Stimulated activated CD8-positive, alpha-beta memory T cell treated with anti-CD3 and anti-CD28 coated beads, Interleukin-4, amount 100 ng/mL, for 4 hours (primary cell): Measurements from ENCODE around the gene HIVEP1.

Source experiments
- DNase-seq, 2 donors: peaks; one replicate each; pipeline ENCODE4 v3.0.0-alpha.2; 2020; ENCODE audit warnings: low read depth in 2 of 2, low spot score in 1 of 2

Gene HIVEP1

DNA sequence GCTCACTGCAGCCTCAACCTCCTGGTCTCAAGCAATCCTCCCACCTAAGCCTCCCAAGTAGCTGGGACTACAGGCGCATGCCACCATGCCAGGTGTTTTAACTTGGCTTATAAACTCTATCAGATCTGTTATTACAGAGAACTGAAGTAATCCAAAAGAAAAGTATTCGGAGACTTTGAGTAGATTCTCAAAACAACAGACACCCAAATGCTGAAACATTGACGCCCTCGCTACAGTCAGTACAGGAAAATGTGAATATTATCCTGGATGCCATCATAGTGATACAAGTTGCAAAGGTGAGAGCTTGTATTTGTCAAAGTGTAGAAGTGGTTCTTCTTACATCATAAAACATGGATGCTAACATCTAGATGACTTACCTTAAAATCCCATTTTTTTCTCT is 169.4 kb downstream of the HIVEP1 start:
- no peak for DNase-seq

DNA sequence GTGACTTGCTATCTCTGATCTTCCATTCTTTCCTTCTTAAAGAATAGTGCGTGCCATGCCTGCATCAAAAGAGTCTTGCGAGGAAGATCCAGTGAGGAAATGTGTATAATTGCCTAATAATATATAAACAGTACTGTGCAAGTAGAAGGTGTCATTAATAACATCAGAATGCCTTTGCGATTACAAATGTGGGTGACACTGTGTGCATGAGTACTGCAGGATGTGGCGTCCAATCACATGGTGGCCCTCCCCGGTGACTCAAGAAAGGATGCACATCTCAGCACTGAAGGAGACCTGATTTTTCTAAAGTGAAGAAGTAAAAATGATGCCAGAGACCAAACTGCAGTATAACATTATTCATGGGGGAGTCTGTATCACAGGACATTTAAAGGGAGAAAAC is 170.6 kb downstream of the HIVEP1 start:
- no peak for DNase-seq

DNA sequence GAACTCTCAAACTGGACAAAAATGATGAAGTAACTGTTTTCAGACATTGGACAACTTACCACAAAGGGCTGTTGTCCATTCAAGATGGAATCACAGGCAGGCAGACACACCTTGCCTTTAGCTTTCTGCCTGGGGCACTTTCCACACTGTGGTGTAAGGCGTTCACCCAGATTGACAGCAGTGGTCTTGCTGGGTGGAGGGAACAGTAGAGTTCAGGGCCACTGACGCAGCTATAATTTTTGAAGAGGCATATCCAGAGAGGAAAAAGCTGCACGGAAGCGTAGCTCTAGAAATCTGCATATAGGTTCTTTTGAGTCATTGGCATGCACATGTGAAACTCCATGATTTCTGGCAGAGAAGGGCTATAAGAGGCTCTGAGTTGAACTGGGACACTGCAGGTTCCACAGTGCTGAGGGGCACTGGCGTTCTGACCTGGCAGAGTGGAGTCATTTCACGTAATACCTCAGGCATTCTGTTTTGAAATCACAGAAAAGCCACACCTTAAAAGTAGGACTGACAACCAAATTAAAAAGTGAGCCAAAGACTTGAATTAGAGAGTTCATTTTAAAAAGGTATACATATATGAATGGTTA is 173.1 kb downstream of the HIVEP1 start:
- no peak for DNase-seq

DNA sequence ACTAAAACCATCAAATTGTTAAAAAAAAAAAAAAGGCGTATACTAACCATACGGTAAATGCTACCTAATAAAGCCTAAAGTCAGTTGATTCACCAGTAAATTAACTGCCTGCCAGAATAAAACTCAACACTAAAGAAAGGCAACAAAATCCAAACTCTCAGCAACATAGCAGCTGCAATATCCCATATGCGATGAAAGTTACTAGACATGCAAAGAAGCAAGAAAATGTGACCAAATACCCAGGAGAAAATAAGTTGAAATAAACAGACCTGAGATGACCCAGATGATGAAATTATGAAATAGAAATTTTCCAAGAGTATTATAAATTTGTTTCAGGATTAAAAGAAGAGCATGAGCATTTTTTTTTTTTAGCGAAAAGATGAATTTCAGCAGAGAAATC is 174.4 kb downstream of the HIVEP1 start:
- DNase-seq, result no peak

- DNase-seq, result no peak
Measured at GRCh38 chr6:12189150-12189549, 177.0 kb downstream of the HIVEP1 start.

DNA sequence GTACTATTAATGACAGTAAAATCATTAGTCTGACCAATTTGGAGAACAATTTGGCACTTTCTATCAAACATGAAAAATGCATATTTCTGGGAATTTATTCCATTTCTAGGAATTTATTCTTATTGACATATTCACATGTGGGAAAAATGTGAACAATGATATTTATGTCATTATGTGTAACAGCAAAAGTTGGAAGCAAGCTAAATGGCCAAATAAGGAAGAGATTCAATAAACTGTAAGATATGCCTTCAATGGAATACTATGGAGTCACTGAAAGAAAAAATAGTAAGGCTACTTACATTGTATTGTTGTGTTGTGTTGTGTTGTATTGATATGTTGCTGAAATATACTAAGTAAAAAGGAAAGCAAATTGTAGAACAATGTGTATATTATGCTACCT is 177.5 kb downstream of the HIVEP1 start:
- no peak for DNase-seq

DNA sequence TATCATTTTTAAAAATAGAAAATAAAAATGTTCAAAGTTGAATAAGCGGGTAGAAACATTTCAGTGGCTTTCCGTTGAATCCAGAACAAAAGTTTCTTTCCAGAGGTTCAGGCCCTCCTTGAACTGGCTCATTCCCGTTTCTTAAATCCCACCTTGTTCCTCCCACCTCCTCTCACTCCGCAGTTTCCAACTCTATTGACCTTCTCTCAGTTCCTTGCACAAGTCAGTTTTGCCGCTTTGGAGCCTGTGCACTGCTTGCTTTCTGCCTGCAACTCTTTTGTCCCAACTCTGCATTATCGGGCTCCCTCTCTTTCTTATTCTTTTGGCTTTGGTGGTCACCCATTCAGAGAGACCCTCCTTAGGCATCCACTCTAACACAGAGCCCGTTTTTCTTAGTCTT is 178.1 kb downstream of the HIVEP1 start:
- DNase-seq, result no peak

GRCh38 chr6:12196326-12196936 is 184.3 kb downstream of the HIVEP1 start:
- no peak for DNase-seq

DNA sequence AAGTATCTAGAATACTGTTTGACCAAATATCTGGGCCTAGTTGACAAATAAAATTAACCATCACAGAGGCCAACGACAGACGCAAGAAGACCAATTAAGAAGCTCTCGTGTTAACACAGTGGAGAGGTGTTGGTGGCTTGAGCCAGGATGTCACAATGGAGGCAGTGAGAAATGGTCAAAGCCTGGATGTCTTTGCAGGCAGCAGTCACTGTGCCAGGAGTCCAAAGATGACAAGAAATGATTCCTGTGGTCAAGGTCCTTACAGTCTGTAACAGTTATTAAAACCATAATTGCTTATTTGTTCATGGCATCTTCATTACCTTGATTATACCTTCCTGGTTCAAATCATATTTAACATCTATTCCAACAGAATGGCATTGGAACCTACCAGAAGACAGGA is 186.7 kb downstream of the HIVEP1 start:
- no peak for DNase-seq

DNA sequence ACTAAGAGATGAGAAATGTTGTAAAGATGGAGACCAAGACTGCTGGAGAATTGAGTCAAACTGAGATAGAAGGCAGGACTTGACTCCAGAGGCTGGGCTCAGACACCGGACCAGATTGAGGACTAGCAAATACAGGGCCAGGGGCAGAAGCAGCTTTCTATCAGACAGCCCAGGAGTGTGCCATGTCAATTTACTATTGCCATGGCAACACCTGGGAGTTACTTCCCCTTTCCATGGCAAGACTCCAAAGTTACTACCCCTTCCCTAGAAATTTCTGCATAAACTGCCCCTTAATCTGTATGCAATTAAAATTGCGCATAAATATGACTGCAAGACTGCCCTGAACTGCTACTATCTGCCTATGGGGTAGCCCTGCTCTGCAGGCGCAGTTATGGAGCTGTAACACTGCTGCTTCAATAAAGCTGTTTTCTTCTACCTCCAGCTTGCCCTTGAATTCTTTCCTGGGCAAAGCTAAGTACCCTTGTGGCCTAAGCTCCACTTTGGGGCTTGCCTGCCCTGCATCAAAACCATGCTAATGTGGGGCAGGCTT is 188.0 kb downstream of the HIVEP1 start:
- no peak for DNase-seq

DNA sequence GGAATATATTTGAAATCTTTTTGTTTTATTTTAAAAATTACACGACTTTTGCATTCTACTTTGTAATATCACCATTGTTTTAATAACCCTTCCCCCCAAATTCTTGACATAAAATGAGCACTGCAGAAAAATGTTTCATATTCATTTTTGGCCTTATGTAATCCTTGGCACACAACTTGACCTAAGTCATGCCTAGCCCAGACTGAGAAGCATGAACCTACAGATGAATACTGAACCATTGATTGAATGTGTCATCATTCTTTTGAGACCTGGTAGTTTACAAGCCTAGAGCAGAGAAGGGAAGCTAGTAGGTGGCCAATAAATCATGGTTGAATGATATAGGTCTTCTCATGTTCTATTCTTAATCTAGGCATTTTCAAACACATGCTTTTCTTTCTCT is 188.6 kb downstream of the HIVEP1 start:
- DNase-seq, result no peak

DNA sequence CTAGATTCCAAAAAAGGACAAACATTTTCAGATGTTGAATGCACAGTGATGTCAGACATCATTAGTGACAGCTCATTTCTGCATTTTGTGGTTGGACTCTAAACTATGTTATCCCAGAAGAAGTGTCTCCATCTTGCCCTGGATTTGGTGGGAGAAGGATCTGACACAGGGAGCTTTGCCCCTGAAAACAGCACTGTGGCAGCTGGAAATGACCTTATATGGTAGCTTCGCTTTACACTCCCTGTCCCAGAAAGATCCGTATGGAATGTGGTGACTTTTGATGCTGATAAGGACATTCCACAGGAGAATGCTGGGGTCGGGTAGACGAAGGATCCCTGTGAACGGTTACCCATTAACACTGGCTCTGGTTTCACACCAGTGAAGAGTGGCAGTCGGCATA is 190.9 kb downstream of the HIVEP1 start:
- DNase-seq, result no peak

DNA sequence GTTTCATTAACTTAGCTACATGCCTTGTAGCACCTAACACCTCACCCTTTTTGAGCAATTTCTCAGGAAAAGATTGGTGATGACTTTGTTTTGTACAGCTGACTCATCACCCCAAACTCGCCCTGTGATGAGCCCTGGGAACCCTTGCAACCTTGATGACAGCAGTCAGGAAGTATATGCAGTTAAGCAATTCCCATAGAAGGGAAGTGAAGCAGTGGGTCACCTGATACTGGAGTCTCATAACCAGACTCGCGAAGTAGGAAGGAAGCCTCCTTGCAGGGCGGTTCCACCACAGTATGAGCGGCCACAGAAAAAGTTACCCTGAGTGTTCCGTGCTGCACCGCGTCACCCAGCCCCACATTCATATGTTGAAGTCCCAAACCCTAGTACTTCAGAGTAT is 196.1 kb downstream of the HIVEP1 start:
- DNase-seq, result no peak

DNA sequence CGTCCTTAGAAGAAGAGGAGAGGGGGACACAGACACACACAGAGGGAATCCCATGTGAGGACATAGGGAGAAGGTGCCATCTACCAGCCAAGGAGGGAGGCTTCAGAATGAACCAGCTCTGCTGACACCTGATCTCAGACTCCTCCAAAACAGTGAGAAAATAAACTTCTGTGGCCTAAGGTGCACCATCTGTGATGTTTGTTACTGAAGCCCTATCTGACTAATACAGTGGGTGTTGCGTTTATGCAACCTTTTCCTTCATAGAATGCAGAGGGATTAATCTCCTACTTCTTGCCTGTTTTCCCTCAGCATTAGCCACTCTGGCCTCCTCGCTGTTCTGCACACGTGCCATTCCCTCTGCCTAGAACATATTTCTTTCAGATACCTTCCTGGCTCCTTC is 196.6 kb downstream of the HIVEP1 start:
- no peak for DNase-seq
